Mucosa of descending colon (tissue), 3 donors: Measurements from ENCODE around the gene PAQR7. TPM values are rescaled to one million over a fixed set of nuclear protein-coding genes. Genes with fewer than 3 reads are reported as not detected.

ENCODE experiments used
- ATAC-seq: fragments of 200-7000 bp; cut with Tn5 transposase; one replicate; pipeline ENCODE4 v1.9.1; 2020; ENCODE audit warnings: mild to moderate bottlenecking, moderate library complexity
- DNase-seq, 3 donors: peaks; one replicate each; pipeline ENCODE4 v3.0.0-alpha.2; 2020
- H3K36me3 ChIP-seq: fragments of 200-600 bp; one replicate; pipeline ENCODE4 v1.8.0; 2021; ENCODE audit warnings: low read depth, mild to moderate bottlenecking
- H3K4me1 ChIP-seq: fragments of 200-600 bp; one replicate; pipeline ENCODE4 v1.8.0; 2021; ENCODE audit warnings: low read depth, mild to moderate bottlenecking
- H3K4me3 ChIP-seq: fragments of 200-600 bp; one replicate; pipeline ENCODE4 v1.8.0; 2021; ENCODE audit warnings: mild to moderate bottlenecking
- H3K9me3 ChIP-seq: fragments of 200-600 bp; one replicate; pipeline ENCODE4 v1.8.0; 2021; ENCODE audit warnings: mild to moderate bottlenecking
- intact Hi-C, 2 donors: fragments of 100-400 bp; cut with DNase I in 1 of 2; cut with micrococcal nuclease in 1 of 2; formaldehyde crosslinking; loops; one replicate each; pipeline versions ENCODE4 v1.11.0 to v1.11.1; 2022; cut with DNase I, micrococcal nuclease
- total RNA-seq, 3 donors: library from RNA; stranded (reverse); fragmentation: NEBNext Ultra II Directional in 2 of 3; extraction: Animal tissue kit (Norgen Biotek cat#: 25700) in 2 of 3; gene quantifications; one replicate each; pipeline versions ENCODE4 v1.2.1 to v1.2.4, GENCODE V29; 2021 to 2023
- TF ChIP-seq, protein P1 (sequence below): fragments of 200-600 bp; IDR thresholded peaks from one replicate; pipeline ENCODE4 v1.8.0; 2022; ENCODE audit warnings: antibody characterized with exemption, mild to moderate bottlenecking
- donor health status: DM: no; HTN: no; CAD: no; lungs with moderate emphysema.
- donor health status: DM: no; HTN: no; CAD: no.
- donor health status: DM: no; HTN: yes; CAD: no.

Gene PAQR7
- total RNA-seq, 3 donors from 2014 or later = 2.5 to 7.7 (median 2.7) TPM

DNA sequence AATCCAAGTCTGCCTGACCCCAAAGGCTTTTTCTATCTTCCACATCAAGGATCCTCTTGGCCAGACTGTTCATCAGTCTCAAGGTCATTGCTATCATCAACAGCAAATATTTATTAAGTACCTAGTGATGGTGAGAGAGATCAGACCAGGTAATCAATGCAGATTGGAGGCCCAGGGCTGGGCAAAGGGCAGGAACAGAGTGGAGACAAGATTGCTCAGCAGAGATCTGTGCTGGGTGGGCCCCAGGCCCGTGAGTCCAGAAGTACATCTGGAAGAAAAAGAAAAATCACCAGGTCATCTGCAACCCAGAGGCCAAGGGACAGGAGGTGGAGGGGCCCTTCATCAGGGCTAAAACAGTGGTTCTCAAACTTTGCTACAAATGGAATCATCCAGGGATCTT is 10.1 kb upstream of the PAQR7 start:
- no peaks in the 10 kb centered on the region for H3K36me3 ChIP-seq
- TF ChIP-seq, protein P1, sequence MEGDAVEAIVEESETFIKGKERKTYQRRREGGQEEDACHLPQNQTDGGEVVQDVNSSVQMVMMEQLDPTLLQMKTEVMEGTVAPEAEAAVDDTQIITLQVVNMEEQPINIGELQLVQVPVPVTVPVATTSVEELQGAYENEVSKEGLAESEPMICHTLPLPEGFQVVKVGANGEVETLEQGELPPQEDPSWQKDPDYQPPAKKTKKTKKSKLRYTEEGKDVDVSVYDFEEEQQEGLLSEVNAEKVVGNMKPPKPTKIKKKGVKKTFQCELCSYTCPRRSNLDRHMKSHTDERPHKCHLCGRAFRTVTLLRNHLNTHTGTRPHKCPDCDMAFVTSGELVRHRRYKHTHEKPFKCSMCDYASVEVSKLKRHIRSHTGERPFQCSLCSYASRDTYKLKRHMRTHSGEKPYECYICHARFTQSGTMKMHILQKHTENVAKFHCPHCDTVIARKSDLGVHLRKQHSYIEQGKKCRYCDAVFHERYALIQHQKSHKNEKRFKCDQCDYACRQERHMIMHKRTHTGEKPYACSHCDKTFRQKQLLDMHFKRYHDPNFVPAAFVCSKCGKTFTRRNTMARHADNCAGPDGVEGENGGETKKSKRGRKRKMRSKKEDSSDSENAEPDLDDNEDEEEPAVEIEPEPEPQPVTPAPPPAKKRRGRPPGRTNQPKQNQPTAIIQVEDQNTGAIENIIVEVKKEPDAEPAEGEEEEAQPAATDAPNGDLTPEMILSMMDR = no peak
- no peaks in the 10 kb centered on the region for H3K9me3 ChIP-seq
- H3K4me3 ChIP-seq = no peak overlapping the region
- H3K4me1 ChIP-seq = peaks cover 8% of the 10 kb centered on the region
- ATAC-seq (no peak), DNase-seq (no peak)
- intact Hi-C loops = no loop called here

DNA sequence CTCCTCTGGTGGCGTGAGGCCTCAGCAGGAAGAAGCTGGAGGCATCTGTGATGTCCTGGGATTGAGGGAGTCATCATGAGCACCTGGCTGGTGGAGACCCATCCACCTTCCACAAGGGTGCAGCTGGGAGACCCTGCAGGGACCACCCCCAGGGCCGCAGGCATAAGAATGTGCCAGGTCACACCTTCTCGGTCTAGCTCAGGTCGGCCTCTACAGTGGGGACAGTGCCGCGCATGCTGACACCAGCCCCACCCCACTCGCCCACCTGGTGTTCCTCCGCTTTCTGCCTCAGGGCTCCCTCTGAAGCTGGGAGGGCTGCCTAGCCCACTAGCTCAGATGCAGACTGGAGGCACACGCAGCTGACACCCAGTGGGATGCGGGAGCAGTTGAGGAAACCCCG is 5.8 kb upstream of the PAQR7 start:
- no peak for DNase-seq
- H3K4me1 ChIP-seq = no peaks in the 10 kb centered on the region
- no peaks in the 10 kb centered on the region for H3K36me3 ChIP-seq
- H3K4me3 ChIP-seq = no peak overlapping the region
- TF ChIP-seq, protein P1 = no peak
- ATAC-seq = no peak
- no peaks in the 10 kb centered on the region for H3K9me3 ChIP-seq
- intact Hi-C loops = no loop called here

DNA sequence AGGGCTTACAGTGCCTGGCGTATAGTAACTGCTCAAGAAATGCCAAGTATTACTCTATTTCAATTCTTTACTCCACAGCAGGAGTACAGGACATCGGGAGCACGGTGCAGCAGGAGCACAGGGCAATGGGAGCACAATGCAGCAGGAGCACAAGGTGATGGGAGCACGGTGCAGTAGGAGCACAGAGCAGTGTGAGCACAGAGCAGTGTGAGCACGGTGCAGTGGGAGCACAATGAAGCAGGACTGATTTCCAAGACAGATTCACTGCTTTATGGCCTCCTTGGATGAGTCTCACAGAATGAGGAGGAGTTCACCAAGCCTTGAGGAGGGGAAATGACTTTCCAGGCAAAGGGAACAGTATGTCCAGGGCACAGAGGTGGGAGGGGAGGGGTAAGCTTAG is 5.0 kb upstream of the PAQR7 start:
- ATAC-seq (no peak), DNase-seq (no peak)
- Histone ChIP-seq H3K4me1 (peaks cover 4% of the 10 kb centered on the region), H3K4me3 (no peak overlapping the region), H3K36me3 (no peaks in the 10 kb centered on the region), H3K9me3 (no peaks in the 10 kb centered on the region)
- TF ChIP-seq, protein P1 = no peak
- intact Hi-C loops = no loop called here

DNA sequence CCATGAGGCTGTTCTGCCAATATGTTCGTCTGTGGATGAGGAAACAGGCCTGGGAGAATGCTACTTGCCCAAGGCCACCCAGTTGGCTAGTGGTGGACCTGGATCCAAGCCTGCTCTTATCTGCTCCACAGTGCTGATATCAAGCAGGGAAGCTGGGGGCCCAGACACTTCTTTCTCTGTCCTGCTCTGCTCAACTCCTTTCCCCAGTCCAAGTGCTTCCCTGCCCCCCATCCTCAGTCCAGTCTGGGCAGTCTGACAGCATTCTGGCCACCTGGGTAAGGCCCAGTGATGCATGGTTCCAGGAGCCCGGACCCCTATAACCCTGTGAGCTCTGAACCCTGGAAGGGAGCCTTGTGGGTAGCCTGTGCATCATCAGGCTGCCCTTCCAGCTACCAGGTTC is 4.2 kb upstream of the PAQR7 start:
- intact Hi-C loops = no loop called here
- DNase-seq (no peak), ATAC-seq (no peak)
- Histone ChIP-seq H3K36me3 (no peaks in the 10 kb centered on the region), H3K9me3 (no peaks in the 10 kb centered on the region), H3K4me3 (no peak overlapping the region), H3K4me1 (peaks cover 9% of the 10 kb centered on the region)
- TF ChIP-seq, protein P1 = no peak

DNA sequence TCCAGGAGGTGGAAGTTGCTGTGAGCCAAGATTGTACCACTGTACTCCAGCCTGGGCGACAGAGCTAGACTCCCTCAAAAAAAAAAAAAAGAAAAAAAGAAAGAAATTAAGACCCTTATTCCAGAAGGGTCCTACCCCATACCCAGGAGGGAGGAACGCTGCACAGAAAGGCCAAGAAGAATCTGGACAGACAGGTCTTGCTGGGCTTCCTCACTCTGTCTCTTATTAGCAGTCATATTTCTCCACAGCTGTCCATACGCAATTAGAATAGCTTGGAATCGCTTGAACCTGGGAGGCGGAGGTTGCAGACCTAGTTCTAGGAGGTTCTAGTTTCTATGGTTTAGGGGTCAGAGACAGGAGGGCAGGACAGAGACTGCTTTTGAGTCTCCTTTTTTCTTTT is 3.2 kb upstream of the PAQR7 start:
- intact Hi-C loops = no loop called here
- no peaks in the 10 kb centered on the region for H3K9me3 ChIP-seq
- ATAC-seq = no peak

More for the DNA sequence above, 3.2 kb upstream of the PAQR7 start:
- Histone ChIP-seq H3K36me3 (no peaks in the 10 kb centered on the region), H3K4me1 (peaks cover 16% of the 10 kb centered on the region), H3K4me3 (no peak overlapping the region)
- no peak for DNase-seq
- TF ChIP-seq, protein P1 = no peak
